Kidney epithelial cell (primary cell): Measurements from ENCODE around the gene TBC1D14. TPM values are rescaled to one million over a fixed set of nuclear protein-coding genes. Genes with fewer than 3 reads are reported as not detected.

Experiments used
- DNase-seq: peaks from one replicate; pipeline ENCODE4 v3.0.0-alpha.2; 2010; ENCODE audit warnings: low read depth
- H3K27me3 ChIP-seq: 2 replicates; pipeline ENCODE4 v1.6.0; 2011; ENCODE audit warnings: low read length; ENCODE audit not compliant: control insufficient read depth, insufficient read depth
- H3K36me3 ChIP-seq: 2 replicates; pipeline ENCODE4 v1.5.1; 2011; ENCODE audit warnings: low read length; ENCODE audit not compliant: control insufficient read depth, insufficient read depth
- H3K4me3 ChIP-seq: 2 replicates; pipeline ENCODE4 v1.5.1; 2011; ENCODE audit warnings: low read depth, mild to moderate bottlenecking, control low read depth, low read length
- CTCF ChIP-seq: IDR thresholded peaks from 2 replicates; pipeline ENCODE4 v1.5.1; 2011; ENCODE audit warnings: mild to moderate bottlenecking, moderate library complexity, low read length, control low read depth, inconsistent platforms; ENCODE audit not compliant: insufficient read depth, poor library complexity, severe bottlenecking
- total RNA-seq: library from RNA; depleted of rRNA; stranded (reverse); fragments of >200 nt; gene quantifications from 2 replicates; pipeline ENCODE4 v1.2.3, GENCODE V29; 2015

Gene TBC1D14
- total RNA-seq, 1 donor from 2014 or later, result 52.8 TPM

GRCh38 chr4:7021930-7022664, 112.5 kb downstream of the TBC1D14 start:
- H3K36me3 ChIP-seq, result peaks cover 2% of the 10 kb centered on the region
- DNase-seq, result peak; percentile 83
- TF ChIP-seq CTCF, result no peak
- H3K27me3 ChIP-seq, result no peaks in the 10 kb centered on the region
- no peak overlapping the region for H3K4me3 ChIP-seq

GRCh38 chr4:7023486-7023885, 113.9 kb downstream of the TBC1D14 start:
- H3K27me3 ChIP-seq, result no peaks in the 10 kb centered on the region
- H3K4me3 ChIP-seq, result no peak overlapping the region
- peaks cover 2% of the 10 kb centered on the region for H3K36me3 ChIP-seq
- no peak for TF ChIP-seq CTCF
- DNase-seq, result no peak

- TF ChIP-seq CTCF, result no peak
- Histone ChIP-seq H3K27me3 (no peaks in the 10 kb centered on the region), H3K36me3 (peaks cover 2% of the 10 kb centered on the region), H3K4me3 (no peak overlapping the region)
- no peak for DNase-seq
Measured at GRCh38 chr4:7023901-7024300, 114.3 kb downstream of the TBC1D14 start.

- DNase-seq, result no peak
- Histone ChIP-seq H3K4me3 (no peak overlapping the region), H3K36me3 (peaks cover 2% of the 10 kb centered on the region), H3K27me3 (no peaks in the 10 kb centered on the region)
- TF ChIP-seq CTCF, result no peak
Measured at GRCh38 chr4:7024336-7024890, 114.8 kb downstream of the TBC1D14 start.

- no peak for DNase-seq
- no peaks in the 10 kb centered on the region for H3K27me3 ChIP-seq
- TF ChIP-seq CTCF, result no peak
- peaks cover 4% of the 10 kb centered on the region for H3K36me3 ChIP-seq
- no peak overlapping the region for H3K4me3 ChIP-seq
Measured at GRCh38 chr4:7025040-7025602, 115.5 kb downstream of the TBC1D14 start.
